Astrocyte of the spinal cord (primary cell): Measurements from ENCODE around the gene ABTB1.
A peak's percentile ranks its signal among the peaks of the same experiment; 100 is the strongest.

Experiments
- DNase-seq: peaks from one replicate; pipeline ENCODE4 v3.0.0; 2011; ENCODE audit warnings: low read depth, low spot score
- H3K4me3 ChIP-seq: 2 replicates; pipeline ENCODE4 v1.5.1; 2011; ENCODE audit warnings: low read depth, mild to moderate bottlenecking, low read length, moderate library complexity
- CTCF ChIP-seq: IDR thresholded peaks from 2 replicates; pipeline ENCODE4 v1.5.1; 2012; ENCODE audit warnings: low read depth, mild to moderate bottlenecking, low read length, inconsistent platforms
- in situ Hi-C: cut with HindIII; loops from 2 replicates; pipeline ENCODE4 v1.10.0; 2017; ENCODE audit warnings: low sequenced_read_pairs

The ABTB1 gene

GRCh38 chr3:127691974-127692373 is 19.2 kb downstream of the ABTB1 start:
- no peak for TF ChIP-seq CTCF
- H3K4me3 ChIP-seq, result no peak overlapping the region
- in situ Hi-C loops, result no loop called here
- DNase-seq, result no peak

GRCh38 chr3:127692501-127693335 is 20.0 kb downstream of the ABTB1 start:
- in situ Hi-C loops, result no loop called here
- DNase-seq, result no peak
- no peak overlapping the region for H3K4me3 ChIP-seq
- TF ChIP-seq CTCF, result no peak

GRCh38 chr3:127693336-127693843 is 20.6 kb downstream of the ABTB1 start:
- TF ChIP-seq CTCF, result no peak
- DNase-seq, result no peak
- in situ Hi-C loops, result no loop called here
- H3K4me3 ChIP-seq, result no peak overlapping the region

- TF ChIP-seq CTCF, result peak; percentile 46
- DNase-seq, result peak; percentile 33
- in situ Hi-C loops, result no loop called here
- H3K4me3 ChIP-seq, result no peak overlapping the region
Observed at GRCh38 chr3:127694467-127695215, 21.9 kb downstream of the ABTB1 start.

DNA sequence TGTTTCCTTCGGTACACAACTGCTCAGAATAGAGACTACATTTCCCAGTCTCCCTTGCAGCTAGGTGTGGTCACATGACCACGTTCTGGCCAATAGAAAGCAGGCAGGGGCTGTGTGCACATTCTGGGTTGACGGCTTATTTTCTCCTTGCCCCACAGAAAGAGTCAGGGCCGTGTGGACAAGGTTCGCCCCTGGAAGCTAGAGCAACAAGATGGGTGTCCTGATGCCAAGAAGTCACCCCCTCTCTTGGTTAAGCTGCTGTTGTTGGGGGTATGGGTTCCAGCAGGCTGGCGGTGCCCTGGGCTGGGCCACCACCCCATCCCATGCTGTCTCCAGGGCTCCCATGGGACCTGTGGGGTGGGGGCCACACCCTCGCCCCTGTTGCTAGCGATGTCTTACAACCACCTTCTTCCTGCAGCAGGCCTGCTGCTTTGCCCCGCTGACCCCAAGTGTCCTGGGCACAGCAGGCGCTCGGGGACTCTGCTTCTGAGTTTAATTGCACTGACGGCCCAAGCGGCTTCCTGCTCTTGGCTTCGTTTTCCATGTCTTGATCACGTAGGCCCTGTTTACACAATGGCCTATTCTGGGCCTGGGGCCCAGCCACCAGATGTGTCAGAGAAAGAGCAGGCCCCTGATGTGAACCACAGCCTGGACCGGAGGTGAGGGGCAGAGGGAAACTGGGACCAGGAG is 24.9 kb downstream of the ABTB1 start:
- no peak for TF ChIP-seq CTCF
- no peak overlapping the region for H3K4me3 ChIP-seq
- in situ Hi-C loops, result no loop called here
- peak; percentile 90 for DNase-seq

- no peak for TF ChIP-seq CTCF
- DNase-seq, result no peak
- no peak overlapping the region for H3K4me3 ChIP-seq
- in situ Hi-C loops, result no loop called here
Observed at GRCh38 chr3:127698286-127698685, 25.5 kb downstream of the ABTB1 start.
